ENCODE measurements around the gene LTB4R2. TPM values are rescaled to one million over a fixed set of nuclear protein-coding genes. Genes with fewer than 3 reads are reported as not detected.

Gene LTB4R2
- total RNA-seq, 1 donor from 2014 or later, result 9.3 TPM

- Histone ChIP-seq H3K79me2 (ENCODE audit: insufficient read depth, low read length) (peaks cover 30% of the 10 kb centered on the region), H3K9ac (ENCODE audit: low read length) (no peak overlapping the region), H3K4me1 (ENCODE audit: insufficient read depth, low read length) (peaks cover 25% of the 10 kb centered on the region), H3K4me2 (ENCODE audit: low read length) (peak overlapping the region; percentile 2), H3K4me3 (ENCODE audit: insufficient read depth, low read depth, low read length) (no peak overlapping the region), H3K9me3 (ENCODE audit: insufficient read depth, low read depth, low read length) (no peaks in the 10 kb centered on the region), H3K27ac (ENCODE audit: low read depth, low read length) (no peak overlapping the region), H2AFZ (ENCODE audit: low read depth, low read length) (no peak overlapping the region), H3K36me3 (ENCODE audit: insufficient read depth, low read length) (peaks cover 16% of the 10 kb centered on the region), H4K20me1 (ENCODE audit: insufficient read depth, low read length) (peaks cover 7% of the 10 kb centered on the region), H3K27me3 (ENCODE audit: insufficient read depth, low read length) (no peaks in the 10 kb centered on the region)
- DNase-seq (ENCODE audit: low read depth) (no peak), FAIRE-seq (no peak)
- Mint-ChIP-seq H3K36me3 (ENCODE audit: low read depth, unreplicated experiment) (peaks cover 8% of the 10 kb centered on the region), H3K27me3 (ENCODE audit: low read depth, unreplicated experiment) (no peaks in the 10 kb centered on the region), H3K9me3 (ENCODE audit: unreplicated experiment) (no peaks in the 10 kb centered on the region), H3K4me3 (ENCODE audit: unreplicated experiment) (peak overlapping the region; percentile 5), H3K4me1 (ENCODE audit: low read depth, unreplicated experiment) (peaks cover 30% of the 10 kb centered on the region), H3K27ac (ENCODE audit: unreplicated experiment) (peak overlapping the region; percentile 15)
- peak; percentile 29 for TF ChIP-seq CTCF (IDR thresholded peaks at IDR 0.05; ENCODE audit: insufficient read depth, low read depth, low read length)
- TF ChIP-seq EZH2 (IDR thresholded peaks at IDR 0.05; ENCODE audit: insufficient read depth, low read length), result no peak
Measured at GRCh38 chr14:24297190-24297964, 12.6 kb upstream of the LTB4R2 start.

- TF ChIP-seq CTCF (IDR thresholded peaks at IDR 0.05; ENCODE audit: insufficient read depth, low read depth, low read length) (no peak), EZH2 (IDR thresholded peaks at IDR 0.05; ENCODE audit: insufficient read depth, low read length) (no peak)
- Histone ChIP-seq H3K79me2 (ENCODE audit: insufficient read depth, low read length) (peaks cover 32% of the 10 kb centered on the region), H4K20me1 (ENCODE audit: insufficient read depth, low read length) (peaks cover 10% of the 10 kb centered on the region), H3K9me3 (ENCODE audit: insufficient read depth, low read depth, low read length) (no peaks in the 10 kb centered on the region), H2AFZ (ENCODE audit: low read depth, low read length) (peak overlapping the region; percentile 98), H3K27me3 (ENCODE audit: insufficient read depth, low read length) (no peaks in the 10 kb centered on the region), H3K4me2 (ENCODE audit: low read length) (peak overlapping the region; percentile 99), H3K4me1 (ENCODE audit: insufficient read depth, low read length) (peaks cover 25% of the 10 kb centered on the region), H3K36me3 (ENCODE audit: insufficient read depth, low read length) (peaks cover 27% of the 10 kb centered on the region), H3K9ac (ENCODE audit: low read length) (peak overlapping the region; percentile 93), H3K27ac (ENCODE audit: low read depth, low read length) (peak overlapping the region; percentile 66), H3K4me3 (ENCODE audit: insufficient read depth, low read depth, low read length) (peak overlapping the region; percentile 95)
- Mint-ChIP-seq H3K36me3 (ENCODE audit: low read depth, unreplicated experiment) (peaks cover 17% of the 10 kb centered on the region), H3K27ac (ENCODE audit: unreplicated experiment) (peak overlapping the region; percentile 73), H3K4me1 (ENCODE audit: low read depth, unreplicated experiment) (peaks cover 30% of the 10 kb centered on the region), H3K4me3 (ENCODE audit: unreplicated experiment) (peak overlapping the region; percentile 94), H3K9me3 (ENCODE audit: unreplicated experiment) (no peaks in the 10 kb centered on the region), H3K27me3 (ENCODE audit: low read depth, unreplicated experiment) (no peaks in the 10 kb centered on the region)
- FAIRE-seq, result no peak
- peak; percentile 72 for DNase-seq (ENCODE audit: low read depth)
Measured at GRCh38 chr14:24298892-24299254, 11.1 kb upstream of the LTB4R2 start.

All from astrocyte (in vitro differentiated cells and primary cell).